Activated naive CD8-positive, alpha-beta T cell treated with anti-CD3 and anti-CD28 coated beads for 36 hours (primary cell): ENCODE results near the gene RPN1. TPM values are rescaled to one million over a fixed set of nuclear protein-coding genes. Genes with fewer than 3 reads are reported as not detected.
"Not testable (repeated sequence)": the region's sequence is repeated elsewhere in the genome, so short reads cannot be mapped to it uniquely, and the experiment has no call there.

Experiments
- DNase-seq: peaks from one replicate; pipeline ENCODE4 v3.0.0; 2021
- H3K27ac Mint-ChIP-seq: one replicate; pipeline ENCODE4 v1.8.0; 2022; ENCODE audit warnings: mild to moderate bottlenecking, moderate library complexity, mixed read lengths
- H3K27me3 Mint-ChIP-seq: one replicate; pipeline ENCODE4 v1.8.0; 2022; ENCODE audit warnings: mild to moderate bottlenecking, mixed read lengths
- H3K36me3 Mint-ChIP-seq: one replicate; pipeline ENCODE4 v1.8.0; 2021; ENCODE audit warnings: mild to moderate bottlenecking, mixed read lengths
- H3K4me1 Mint-ChIP-seq: one replicate; pipeline ENCODE4 v1.8.0; 2021; ENCODE audit warnings: mixed read lengths
- H3K4me3 Mint-ChIP-seq: one replicate; pipeline ENCODE4 v1.8.0; 2022; ENCODE audit warnings: mild to moderate bottlenecking, moderate library complexity, mixed read lengths
- H3K9me3 Mint-ChIP-seq: one replicate; pipeline ENCODE4 v1.8.0; 2022; ENCODE audit warnings: mixed read lengths
- total RNA-seq, 2 experiments: library from RNA; stranded (reverse); gene quantifications; one replicate each; pipeline ENCODE4 v1.2.3, GENCODE V29; 2021

RPN1 gene
- total RNA-seq, 2 experiments from 2014 or later = 148 to 149 TPM

GRCh38 chr3:128605091-128606046 is 45.2 kb downstream of the RPN1 start:
- no peak overlapping the region for H3K4me3 Mint-ChIP-seq
- peaks cover 11% of the 10 kb centered on the region for H3K27me3 Mint-ChIP-seq
- DNase-seq = no peak
- H3K9me3 Mint-ChIP-seq = no peaks in the 10 kb centered on the region
- H3K4me1 Mint-ChIP-seq = no peaks in the 10 kb centered on the region
- H3K36me3 Mint-ChIP-seq = no peaks in the 10 kb centered on the region
- no peak overlapping the region for H3K27ac Mint-ChIP-seq

GRCh38 chr3:128603811-128604775 is 46.5 kb downstream of the RPN1 start:
- Mint-ChIP-seq H3K27ac (no peak overlapping the region), H3K27me3 (peaks cover 11% of the 10 kb centered on the region), H3K4me3 (no peak overlapping the region), H3K4me1 (no peaks in the 10 kb centered on the region), H3K9me3 (no peaks in the 10 kb centered on the region), H3K36me3 (no peaks in the 10 kb centered on the region)
- DNase-seq = no peak

GRCh38 chr3:128603313-128603712 is 47.3 kb downstream of the RPN1 start:
- no peaks in the 10 kb centered on the region for H3K9me3 Mint-ChIP-seq
- H3K27ac Mint-ChIP-seq = no peak overlapping the region
- DNase-seq = no peak
- no peaks in the 10 kb centered on the region for H3K4me1 Mint-ChIP-seq
- peaks cover 11% of the 10 kb centered on the region for H3K27me3 Mint-ChIP-seq
- H3K36me3 Mint-ChIP-seq = no peaks in the 10 kb centered on the region
- no peak overlapping the region for H3K4me3 Mint-ChIP-seq

- Mint-ChIP-seq H3K4me3 (no peak overlapping the region), H3K27ac (no peak overlapping the region), H3K36me3 (no peaks in the 10 kb centered on the region), H3K9me3 (no peaks in the 10 kb centered on the region), H3K27me3 (no peaks in the 10 kb centered on the region), H3K4me1 (peaks cover 2% of the 10 kb centered on the region)
- DNase-seq = no peak
Observed at GRCh38 chr3:128598884-128599664, 51.5 kb downstream of the RPN1 start.

GRCh38 chr3:128597900-128598299 is 52.7 kb downstream of the RPN1 start:
- no peak overlapping the region for H3K27ac Mint-ChIP-seq
- no peaks in the 10 kb centered on the region for H3K9me3 Mint-ChIP-seq
- H3K27me3 Mint-ChIP-seq = no peaks in the 10 kb centered on the region
- peaks cover 2% of the 10 kb centered on the region for H3K4me1 Mint-ChIP-seq
- no peaks in the 10 kb centered on the region for H3K36me3 Mint-ChIP-seq
- no peak for DNase-seq
- H3K4me3 Mint-ChIP-seq = no peak overlapping the region

- Mint-ChIP-seq H3K9me3 (peaks cover 3% of the 10 kb centered on the region), H3K27ac (no peak overlapping the region), H3K4me3 (no peak overlapping the region), H3K4me1 (peaks cover 8% of the 10 kb centered on the region), H3K27me3 (no peaks in the 10 kb centered on the region), H3K36me3 (no peaks in the 10 kb centered on the region)
- DNase-seq = no peak
Observed at GRCh38 chr3:128592864-128593263, 57.8 kb downstream of the RPN1 start.

GRCh38 chr3:128591738-128592426 is 58.7 kb downstream of the RPN1 start:
- Mint-ChIP-seq H3K4me1 (peaks cover 8% of the 10 kb centered on the region), H3K36me3 (no peaks in the 10 kb centered on the region), H3K4me3 (no peak overlapping the region), H3K27me3 (no peaks in the 10 kb centered on the region), H3K9me3 (peaks cover 3% of the 10 kb centered on the region), H3K27ac (peak overlapping the region; percentile 66)
- DNase-seq = no peak

- H3K4me3 Mint-ChIP-seq = no peak overlapping the region
- no peaks in the 10 kb centered on the region for H3K27me3 Mint-ChIP-seq
- H3K4me1 Mint-ChIP-seq = peaks cover 8% of the 10 kb centered on the region
- H3K36me3 Mint-ChIP-seq = no peaks in the 10 kb centered on the region
- peaks cover 3% of the 10 kb centered on the region for H3K9me3 Mint-ChIP-seq
- DNase-seq = no peak
- H3K27ac Mint-ChIP-seq = no peak overlapping the region
Observed at GRCh38 chr3:128590948-128591347, 59.7 kb downstream of the RPN1 start.

GRCh38 chr3:128589985-128590384 is 60.6 kb downstream of the RPN1 start:
- DNase-seq, H3K9me3 Mint-ChIP-seq, H3K36me3 Mint-ChIP-seq, H3K27ac Mint-ChIP-seq, H3K27me3 Mint-ChIP-seq, H3K4me3 Mint-ChIP-seq, H3K4me1 Mint-ChIP-seq: not testable (repeated sequence)

- H3K4me3 Mint-ChIP-seq = no peak overlapping the region
Observed at GRCh38 chr3:128588147-128588546, 62.5 kb downstream of the RPN1 start.

GRCh38 chr3:128587391-128587790 is 63.2 kb downstream of the RPN1 start:
- no peak overlapping the region for H3K27ac Mint-ChIP-seq
- no peak for DNase-seq
- no peaks in the 10 kb centered on the region for H3K36me3 Mint-ChIP-seq
- H3K4me3 Mint-ChIP-seq = no peak overlapping the region
- peaks cover 3% of the 10 kb centered on the region for H3K9me3 Mint-ChIP-seq
- peaks cover 8% of the 10 kb centered on the region for H3K4me1 Mint-ChIP-seq
- peaks cover 10% of the 10 kb centered on the region for H3K27me3 Mint-ChIP-seq

More at GRCh38 chr3:128588147-128588546, 62.5 kb downstream of the RPN1 start:
- no peak for DNase-seq
- H3K4me1 Mint-ChIP-seq = peaks cover 8% of the 10 kb centered on the region
- no peak overlapping the region for H3K27ac Mint-ChIP-seq
- peaks cover 3% of the 10 kb centered on the region for H3K9me3 Mint-ChIP-seq
- H3K27me3 Mint-ChIP-seq = peaks cover 8% of the 10 kb centered on the region
- no peaks in the 10 kb centered on the region for H3K36me3 Mint-ChIP-seq

GRCh38 chr3:128586932-128587331 is 63.7 kb downstream of the RPN1 start:
- H3K36me3 Mint-ChIP-seq, H3K9me3 Mint-ChIP-seq, H3K27me3 Mint-ChIP-seq, H3K4me1 Mint-ChIP-seq, H3K4me3 Mint-ChIP-seq, H3K27ac Mint-ChIP-seq, DNase-seq: not testable (repeated sequence)

GRCh38 chr3:128586391-128586790 is 64.2 kb downstream of the RPN1 start:
- H3K27ac Mint-ChIP-seq, H3K4me1 Mint-ChIP-seq, H3K9me3 Mint-ChIP-seq: not testable (repeated sequence)

GRCh38 chr3:128585974-128586373 is 64.6 kb downstream of the RPN1 start:
- no peak for DNase-seq
- no peak overlapping the region for H3K4me3 Mint-ChIP-seq
- peaks cover 4% of the 10 kb centered on the region for H3K4me1 Mint-ChIP-seq
- no peak overlapping the region for H3K27ac Mint-ChIP-seq
- H3K27me3 Mint-ChIP-seq = peaks cover 10% of the 10 kb centered on the region
- H3K36me3 Mint-ChIP-seq = no peaks in the 10 kb centered on the region
- H3K9me3 Mint-ChIP-seq = peaks cover 3% of the 10 kb centered on the region

More at GRCh38 chr3:128586391-128586790, 64.2 kb downstream of the RPN1 start:
- not testable (repeated sequence) for H3K36me3 Mint-ChIP-seq, DNase-seq, H3K4me3 Mint-ChIP-seq, H3K27me3 Mint-ChIP-seq
